Head of caudate nucleus (tissue), 42 donors: ENCODE data around the gene COQ6.
"Not testable (repeated sequence)": the region's sequence is repeated elsewhere in the genome, so short reads cannot be mapped to it uniquely, and the experiment has no call there.

Source experiments
- DNase-seq, 42 donors: peaks; one replicate each; pipeline versions ENCODE4 v3.0.0 to v3.0.0-alpha.2; 2020 to 2021; ENCODE audit warnings: mixed read lengths in 7 of 42
- intact Hi-C: fragments of 100-400 bp; cut with DNase I; formaldehyde crosslinking; loops from one replicate; pipeline ENCODE4 v1.15.0; 2022

COQ6 gene

GRCh38 chr14:73949752-73950734, at the start of gene COQ6, which contains the start of gene FAM161B:
Gene COQ6 (plus strand): TSS chr14:73950302. CDS start chr14:73950333, 31 bp downstream.
Gene FAM161B (minus strand): TSS chr14:73950094. CDS start chr14:73950026, 68 bp downstream.
- intact Hi-C loops: loop anchor here (10.0 kb wide), 2 partner anchors 65 to 195 kb away; partner anchors contain the start of genes BBOF1 and ENTPD5
- DNase-seq: peak; percentile 86 to 98 (median 95)

- no peak for DNase-seq
- intact Hi-C loops: no loop called here
Measured at GRCh38 chr14:73903028-73903427, 47.1 kb upstream of the COQ6 start.

GRCh38 chr14:73909681-73910080, 40.4 kb upstream of the COQ6 start:
- no peak for DNase-seq
- intact Hi-C loops: no loop called here

GRCh38 chr14:73913256-73913655, 36.8 kb upstream of the COQ6 start:
- intact Hi-C loops: no loop called here
- no peak for DNase-seq

- DNase-seq: no peak
- intact Hi-C loops: no loop called here
Measured at GRCh38 chr14:73916324-73916723, 33.8 kb upstream of the COQ6 start.

GRCh38 chr14:73919457-73919856, 30.6 kb upstream of the COQ6 start:
- DNase-seq, intact Hi-C loops: not testable (repeated sequence)

- intact Hi-C loops: no loop called here
- no peak for DNase-seq
Measured at GRCh38 chr14:73924337-73924736, 25.8 kb upstream of the COQ6 start.

- intact Hi-C loops: no loop called here
- DNase-seq: no peak
Measured at GRCh38 chr14:73935666-73936065, 14.4 kb upstream of the COQ6 start.

- DNase-seq: no peak
- intact Hi-C loops: no loop called here
Measured at GRCh38 chr14:73936548-73936947, 13.6 kb upstream of the COQ6 start.

GRCh38 chr14:73937012-73937411, 13.1 kb upstream of the COQ6 start:
- intact Hi-C loops: no loop called here
- no peak for DNase-seq

- DNase-seq: no peak
- intact Hi-C loops: no loop called here
Measured at GRCh38 chr14:73942180-73942579, 7.9 kb upstream of the COQ6 start.

- intact Hi-C loops: no loop called here
- DNase-seq: peak in 5 of 42 donors; percentile 3 to 44 (median 19)
Measured at GRCh38 chr14:73943083-73943482, 7.0 kb upstream of the COQ6 start.

GRCh38 chr14:73944432-73945158, 5.5 kb upstream of the COQ6 start:
- intact Hi-C loops: no loop called here
- no peak for DNase-seq

GRCh38 chr14:73945159-73945670, 4.9 kb upstream of the COQ6 start:
- intact Hi-C loops: no loop called here

GRCh38 chr14:73953731-73954130, 3.6 kb downstream of the COQ6 start:
- intact Hi-C loops: loop anchor here (10.0 kb wide), 2 partner anchors 61 to 199 kb away; partner anchors contain the start of genes BBOF1 and ENTPD5
- no peak for DNase-seq

More at GRCh38 chr14:73945159-73945670, 4.9 kb upstream of the COQ6 start:
- no peak for DNase-seq

GRCh38 chr14:73955674-73956073, 5.6 kb downstream of the COQ6 start:
- DNase-seq: no peak
- intact Hi-C loops: loop anchor here (10.0 kb wide), 2 partner anchors 59 to 201 kb away; partner anchors contain the start of genes BBOF1 and ENTPD5

GRCh38 chr14:73958591-73958990, 8.5 kb downstream of the COQ6 start:
- intact Hi-C loops: loop anchor here (10.0 kb wide), 2 partner anchors 56 to 204 kb away; partner anchors contain the start of genes BBOF1 and ENTPD5
- no peak for DNase-seq

- intact Hi-C loops: no loop called here
- DNase-seq: no peak
Measured at GRCh38 chr14:73961192-73961591, 11.1 kb downstream of the COQ6 start.

GRCh38 chr14:73965216-73965615, 15.1 kb downstream of the COQ6 start:
- DNase-seq: no peak
- intact Hi-C loops: no loop called here
